ENCODE measurements around the gene RDM1. TPM values are rescaled to one million over a fixed set of nuclear protein-coding genes. Genes with fewer than 3 reads are reported as not detected.

RDM1 gene
- polyA plus RNA-seq, 1 of the 3 experiments (the other 2 are of a cell fraction): 1.8 TPM

GRCh38 chr17:35953720-35954119, 23.1 kb upstream of the RDM1 start:
- Histone ChIP-seq H3K36me3 (replicated peaks in 1 of 2; ENCODE audit: control insufficient read depth in 1 of 2, insufficient read depth in 2 of 2, low read length in 1 of 2) (no peaks in the 10 kb centered on the region), H3K9me3 (no peaks in the 10 kb centered on the region), H3K4me3 (ENCODE audit: low read depth in 2 of 2, low read length in 1 of 2) (no peak overlapping the region), H3K4me2 (no peak overlapping the region), H3K79me2 (ENCODE audit: insufficient read depth) (no peaks in the 10 kb centered on the region), H3K27ac (ENCODE audit: low read depth in 2 of 2, low read length in 1 of 2) (no peak overlapping the region), H3K9ac (no peak overlapping the region), H4K20me1 (ENCODE audit: insufficient read depth) (no peaks in the 10 kb centered on the region), H3K27me3 (ENCODE audit: insufficient read depth) (peaks cover 43% of the 10 kb centered on the region; the same call in 1 of the 2 replicates), H3F3A (replicated peaks; ENCODE audit: insufficient read depth) (no peaks in the 10 kb centered on the region), H3K4me1 (ENCODE audit: control insufficient read depth in 1 of 2, insufficient read depth in 2 of 2, low read depth in 1 of 2, low read length in 1 of 2) (no peaks in the 10 kb centered on the region), H3K9me2 (no peaks in the 10 kb centered on the region), H2AFZ (ENCODE audit: low read depth) (no peak overlapping the region)
- POLR2A ChIA-PET: no interaction called here
- no peak for DNase-seq
- TF ChIP-seq SMC3 (IDR thresholded peaks at IDR 0.05; ENCODE audit: low read depth, low read length): no peak
- no peak for TF ChIP-seq CTCF (IDR thresholded peaks at IDR 0.05)
- TF ChIP-seq GABPA (IDR thresholded peaks at IDR 0.05; ENCODE audit: low read depth): no peak
- no peak for TF ChIP-seq RAD21 (IDR thresholded peaks at IDR 0.05; ENCODE audit: low read length)
- TF ChIP-seq NFIC (IDR thresholded peaks at IDR 0.05; ENCODE audit: borderline replicate concordance): no peak
- TF ChIP-seq TAF1 (IDR thresholded peaks at IDR 0.05; ENCODE audit: borderline replicate concordance, low read depth, low read length): no peak
- TF ChIP-seq YY1 (IDR thresholded peaks at IDR 0.05; ENCODE audit: low read depth): no peak
- no peak for TF ChIP-seq EZH2phosphoT487 (IDR thresholded peaks at IDR 0.05; ENCODE audit: borderline replicate concordance, low read depth)
- TF ChIP-seq, protein P1, sequence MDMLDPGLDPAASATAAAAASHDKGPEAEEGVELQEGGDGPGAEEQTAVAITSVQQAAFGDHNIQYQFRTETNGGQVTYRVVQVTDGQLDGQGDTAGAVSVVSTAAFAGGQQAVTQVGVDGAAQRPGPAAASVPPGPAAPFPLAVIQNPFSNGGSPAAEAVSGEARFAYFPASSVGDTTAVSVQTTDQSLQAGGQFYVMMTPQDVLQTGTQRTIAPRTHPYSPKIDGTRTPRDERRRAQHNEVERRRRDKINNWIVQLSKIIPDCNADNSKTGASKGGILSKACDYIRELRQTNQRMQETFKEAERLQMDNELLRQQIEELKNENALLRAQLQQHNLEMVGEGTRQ (IDR thresholded peaks at IDR 0.05; ENCODE audit: borderline replicate concordance, low read depth, low read length): no peak
- TF ChIP-seq TEAD4 (IDR thresholded peaks at IDR 0.05; ENCODE audit: borderline replicate concordance, insufficient read depth): no peak
- TF ChIP-seq POLR2AphosphoS5 (IDR thresholded peaks at IDR 0.05; ENCODE audit: low read depth, low read length): no peak
- TF ChIP-seq RXRA (IDR thresholded peaks at IDR 0.05; ENCODE audit: borderline replicate concordance, low read depth): no peak
- no peak for TF ChIP-seq GATA2 (CRISPR knock-in tag; IDR thresholded peaks at IDR 0.05)
- no peak for TF ChIP-seq CHD2 (IDR thresholded peaks at IDR 0.05; ENCODE audit: low read length, partially characterized antibody)
- 47% methylated on average over 4 of the region's 7 CpGs for WGBS (ENCODE audit: low lambda C conversion rate)
- CTCF ChIA-PET: no interaction called here

- TF ChIP-seq JUND (IDR thresholded peaks at IDR 0.05): no peak
- no peak for TF ChIP-seq YY1 (IDR thresholded peaks at IDR 0.05; ENCODE audit: low read depth)
- no peak for TF ChIP-seq TEAD4 (IDR thresholded peaks at IDR 0.05; ENCODE audit: borderline replicate concordance, insufficient read depth)
- no peak for TF ChIP-seq FOSL2 (IDR thresholded peaks at IDR 0.05; ENCODE audit: borderline replicate concordance, low read depth)
- TF ChIP-seq, protein P1 (IDR thresholded peaks at IDR 0.05; ENCODE audit: borderline replicate concordance, low read depth, low read length): no peak
- no peak for TF ChIP-seq RCOR1 (IDR thresholded peaks at IDR 0.05; ENCODE audit: low read length)
- no peak for TF ChIP-seq GABPA (IDR thresholded peaks at IDR 0.05; ENCODE audit: low read depth)
- no peak for TF ChIP-seq NFIC (IDR thresholded peaks at IDR 0.05; ENCODE audit: borderline replicate concordance)
- TF ChIP-seq RFX5 (IDR thresholded peaks at IDR 0.05; ENCODE audit: low read length): no peak
- TF ChIP-seq SMC3 (IDR thresholded peaks at IDR 0.05; ENCODE audit: low read depth, low read length): no peak
- no peak for DNase-seq
- no peak overlapping the region for H3K4me2 ChIP-seq
Observed at GRCh38 chr17:35949401-35949800, 18.8 kb upstream of the RDM1 start.

More at GRCh38 chr17:35949401-35949800, 18.8 kb upstream of the RDM1 start:
- H3K9me2 ChIP-seq: no peaks in the 10 kb centered on the region
- H3K4me3 ChIP-seq (ENCODE audit: low read depth in 2 of 2, low read length in 1 of 2): no peak overlapping the region
- ChIA-PET POLR2A (no interaction called here), CTCF (interaction anchor here (1.0 to 1.4 kb wide), 2 partner anchors 20 to 200 kb away, joined by 5 to 6 read pairs; no protein-coding TSS in a partner anchor)
- no peak overlapping the region for H3K9ac ChIP-seq
- no peaks in the 10 kb centered on the region for H3F3A ChIP-seq (replicated peaks; ENCODE audit: insufficient read depth)
- 37% methylated on average over 3 of the region's 3 CpGs for WGBS (ENCODE audit: low lambda C conversion rate)
- no peaks in the 10 kb centered on the region for H3K36me3 ChIP-seq (replicated peaks in 1 of 2; ENCODE audit: control insufficient read depth in 1 of 2, insufficient read depth in 2 of 2, low read length in 1 of 2)
- no peaks in the 10 kb centered on the region for H3K4me1 ChIP-seq (ENCODE audit: control insufficient read depth in 1 of 2, insufficient read depth in 2 of 2, low read depth in 1 of 2, low read length in 1 of 2)
- no peaks in the 10 kb centered on the region for H3K9me3 ChIP-seq
- no peak overlapping the region for H2AFZ ChIP-seq (ENCODE audit: low read depth)
- H3K79me2 ChIP-seq (ENCODE audit: insufficient read depth): no peaks in the 10 kb centered on the region
- H3K27me3 ChIP-seq (ENCODE audit: insufficient read depth): peaks cover 30% of the 10 kb centered on the region; the same call in 1 of the 2 replicates
- no peak overlapping the region for H3K27ac ChIP-seq (ENCODE audit: low read depth in 2 of 2, low read length in 1 of 2)
- no peaks in the 10 kb centered on the region for H4K20me1 ChIP-seq (ENCODE audit: insufficient read depth)
